ENCODE data around the gene KCNT1.

The KCNT1 gene

GRCh38 chr9:135701067-135701958 is 672 bp upstream of the KCNT1 start:
- no peak for DNase-seq

- no peak for DNase-seq
Measured at GRCh38 chr9:135703726-135704125, 1.7 kb downstream of the KCNT1 start.

- DNase-seq, result no peak
Measured at GRCh38 chr9:135704483-135704882, 2.5 kb downstream of the KCNT1 start.

- DNase-seq, result no peak
Measured at GRCh38 chr9:135705376-135705775, 3.4 kb downstream of the KCNT1 start.

GRCh38 chr9:135706288-135706687 is 4.3 kb downstream of the KCNT1 start:
- DNase-seq, result no peak

- DNase-seq, result no peak
Measured at GRCh38 chr9:135707252-135708138, 5.5 kb downstream of the KCNT1 start.

- DNase-seq, result no peak
Measured at GRCh38 chr9:135708164-135708563, 6.2 kb downstream of the KCNT1 start.

GRCh38 chr9:135711391-135711790 is 9.4 kb downstream of the KCNT1 start:
- no peak for DNase-seq

GRCh38 chr9:135711881-135712280 is 9.9 kb downstream of the KCNT1 start:
- no peak for DNase-seq

GRCh38 chr9:135712613-135713295 is 10.8 kb downstream of the KCNT1 start:
- DNase-seq, result no peak

GRCh38 chr9:135714242-135715055 is 12.5 kb downstream of the KCNT1 start:
- DNase-seq, result no peak

GRCh38 chr9:135715056-135715595 is 13.1 kb downstream of the KCNT1 start:
- DNase-seq, result no peak

- no peak for DNase-seq
Measured at GRCh38 chr9:135716045-135716444, 14.1 kb downstream of the KCNT1 start.

- no peak for DNase-seq
Measured at GRCh38 chr9:135717410-135717809, 15.4 kb downstream of the KCNT1 start.

- no peak for DNase-seq
Measured at GRCh38 chr9:135718616-135719015, 16.6 kb downstream of the KCNT1 start.

- no peak for DNase-seq
Measured at GRCh38 chr9:135719472-135719871, 17.5 kb downstream of the KCNT1 start.

- no peak for DNase-seq
Measured at GRCh38 chr9:135722365-135722764, 20.4 kb downstream of the KCNT1 start.

GRCh38 chr9:135724186-135724787 is 22.3 kb downstream of the KCNT1 start:
- no peak for DNase-seq

- DNase-seq, result no peak
Measured at GRCh38 chr9:135726138-135726853, 24.3 kb downstream of the KCNT1 start.

GRCh38 chr9:135727257-135727875 is 25.4 kb downstream of the KCNT1 start:
- DNase-seq, result no peak
